GM12801 (cell line): ENCODE results near the gene ADGRD2.

Experiments
- CTCF ChIP-seq: IDR thresholded peaks from one replicate; pipeline ENCODE4 v1.5.1; 2011; ENCODE audit warnings: control low read depth; ENCODE audit not compliant: insufficient read length; ENCODE audit errors: extremely low read depth

ADGRD2 gene

GRCh38 chr9:124454296-124454695 lies 4.0 kb downstream of the ADGRD2 start:
- no peak for TF ChIP-seq CTCF

- TF ChIP-seq CTCF = no peak
These were observed 4.7 kb downstream of the ADGRD2 start for GRCh38 chr9:124454791-124455443.

GRCh38 chr9:124455820-124456219 lies 5.6 kb downstream of the ADGRD2 start:
- TF ChIP-seq CTCF = no peak

- no peak for TF ChIP-seq CTCF
These were observed 6.3 kb downstream of the ADGRD2 start for GRCh38 chr9:124456341-124457078.

GRCh38 chr9:124457079-124457886 lies 7.0 kb downstream of the ADGRD2 start:
- no peak for TF ChIP-seq CTCF

GRCh38 chr9:124457887-124458431 lies 7.7 kb downstream of the ADGRD2 start:
- no peak for TF ChIP-seq CTCF

- TF ChIP-seq CTCF = no peak
These were observed 8.2 kb downstream of the ADGRD2 start for GRCh38 chr9:124458441-124458840.
